ENCODE results near the gene FEN1. TPM values are rescaled to one million over a fixed set of nuclear protein-coding genes. Genes with fewer than 3 reads are reported as not detected.

The FEN1 gene
- total RNA-seq, 1 donor from 2014 or later, result 51.8 TPM

GRCh38 chr11:61774411-61774810, 18.3 kb upstream of the FEN1 start:
- Mint-ChIP-seq H3K27me3 (ENCODE audit: insufficient read depth, low read depth) (no peaks in the 10 kb centered on the region), H3K4me1 (peaks cover 29% of the 10 kb centered on the region), H3K4me3 (no peak overlapping the region), H3K9me3 (no peaks in the 10 kb centered on the region), H3K27ac (peak overlapping the region; percentile 90), H3K36me3 (peaks cover 5% of the 10 kb centered on the region)
- H3K4me1 ChIP-seq, result peaks cover 5% of the 10 kb centered on the region
- no peak overlapping the region for H3K9ac ChIP-seq
- H3K79me2 ChIP-seq (ENCODE audit: low read depth), result no peaks in the 10 kb centered on the region
- TF ChIP-seq EZH2phosphoT487 (IDR thresholded peaks at IDR 0.05) (no peak), EZH2 (IDR thresholded peaks at IDR 0.05) (no peak)
- TF ChIP-seq, protein P1, sequence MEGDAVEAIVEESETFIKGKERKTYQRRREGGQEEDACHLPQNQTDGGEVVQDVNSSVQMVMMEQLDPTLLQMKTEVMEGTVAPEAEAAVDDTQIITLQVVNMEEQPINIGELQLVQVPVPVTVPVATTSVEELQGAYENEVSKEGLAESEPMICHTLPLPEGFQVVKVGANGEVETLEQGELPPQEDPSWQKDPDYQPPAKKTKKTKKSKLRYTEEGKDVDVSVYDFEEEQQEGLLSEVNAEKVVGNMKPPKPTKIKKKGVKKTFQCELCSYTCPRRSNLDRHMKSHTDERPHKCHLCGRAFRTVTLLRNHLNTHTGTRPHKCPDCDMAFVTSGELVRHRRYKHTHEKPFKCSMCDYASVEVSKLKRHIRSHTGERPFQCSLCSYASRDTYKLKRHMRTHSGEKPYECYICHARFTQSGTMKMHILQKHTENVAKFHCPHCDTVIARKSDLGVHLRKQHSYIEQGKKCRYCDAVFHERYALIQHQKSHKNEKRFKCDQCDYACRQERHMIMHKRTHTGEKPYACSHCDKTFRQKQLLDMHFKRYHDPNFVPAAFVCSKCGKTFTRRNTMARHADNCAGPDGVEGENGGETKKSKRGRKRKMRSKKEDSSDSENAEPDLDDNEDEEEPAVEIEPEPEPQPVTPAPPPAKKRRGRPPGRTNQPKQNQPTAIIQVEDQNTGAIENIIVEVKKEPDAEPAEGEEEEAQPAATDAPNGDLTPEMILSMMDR (IDR thresholded peaks at IDR 0.05), result no peak
- no peaks in the 10 kb centered on the region for H3K36me3 ChIP-seq
- DNase-seq (ENCODE audit: low spot score), result no peak
- H3K4me2 ChIP-seq, result no peak overlapping the region
- no peaks in the 10 kb centered on the region for H4K20me1 ChIP-seq (ENCODE audit: low read depth)
- no peak overlapping the region for H2AFZ ChIP-seq (replicated peaks)
- no peaks in the 10 kb centered on the region for H3K9me3 ChIP-seq (ENCODE audit: low read depth)
- no peaks in the 10 kb centered on the region for H3F3A ChIP-seq (ENCODE audit: low read depth)
- no peak overlapping the region for H3K27ac ChIP-seq
- no peak overlapping the region for H3K4me3 ChIP-seq
- no peaks in the 10 kb centered on the region for H3K27me3 ChIP-seq

DNA sequence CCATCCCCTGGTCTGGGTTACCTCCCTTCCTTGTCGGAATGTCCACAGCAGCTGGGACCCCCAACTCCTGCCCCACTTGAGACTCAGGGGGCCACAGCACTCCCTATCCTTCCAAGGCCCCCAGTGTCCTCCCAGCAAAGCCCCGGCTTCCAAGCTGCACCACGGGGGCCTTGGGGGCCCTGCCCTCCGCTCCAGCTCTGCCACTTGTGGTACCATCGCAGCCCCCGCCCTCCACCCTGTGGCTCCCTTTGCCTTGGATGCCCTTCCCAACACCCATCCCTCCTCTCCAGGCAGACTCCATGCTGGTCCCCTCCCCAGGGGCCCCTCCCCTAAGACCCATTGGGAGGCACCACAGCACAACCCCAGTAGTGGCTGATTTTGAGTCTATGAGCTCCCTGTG, 17.6 kb upstream of the FEN1 start:
- Mint-ChIP-seq H3K36me3 (peaks cover 5% of the 10 kb centered on the region), H3K9me3 (no peaks in the 10 kb centered on the region), H3K4me3 (no peak overlapping the region), H3K27me3 (ENCODE audit: insufficient read depth, low read depth) (no peaks in the 10 kb centered on the region), H3K4me1 (peaks cover 29% of the 10 kb centered on the region), H3K27ac (peak overlapping the region; percentile 90)
- DNase-seq (ENCODE audit: low spot score), result no peak
- H3K27ac ChIP-seq, result no peak overlapping the region
- H3K36me3 ChIP-seq, result no peaks in the 10 kb centered on the region
- H3K79me2 ChIP-seq (ENCODE audit: low read depth), result no peaks in the 10 kb centered on the region
- no peak for TF ChIP-seq EZH2 (IDR thresholded peaks at IDR 0.05)
- TF ChIP-seq, protein P1 (IDR thresholded peaks at IDR 0.05), result no peak
- TF ChIP-seq EZH2phosphoT487 (IDR thresholded peaks at IDR 0.05), result no peak
- H3K9me3 ChIP-seq (ENCODE audit: low read depth), result no peaks in the 10 kb centered on the region
- no peak overlapping the region for H2AFZ ChIP-seq (replicated peaks)
- H3K4me1 ChIP-seq, result no peaks in the 10 kb centered on the region
- H3F3A ChIP-seq (ENCODE audit: low read depth), result no peaks in the 10 kb centered on the region
- no peak overlapping the region for H3K4me3 ChIP-seq
- no peak overlapping the region for H3K4me2 ChIP-seq
- H4K20me1 ChIP-seq (ENCODE audit: low read depth), result no peaks in the 10 kb centered on the region
- H3K9ac ChIP-seq, result no peak overlapping the region
- H3K27me3 ChIP-seq, result no peaks in the 10 kb centered on the region

GRCh38 chr11:61775606-61776554, 16.8 kb upstream of the FEN1 start:
- H3K27ac Mint-ChIP-seq, result peak overlapping the region; percentile 76
- no peaks in the 10 kb centered on the region for H3K4me1 ChIP-seq
- DNase-seq (ENCODE audit: low spot score), result no peak
- H4K20me1 ChIP-seq (ENCODE audit: low read depth), result no peaks in the 10 kb centered on the region
- no peak overlapping the region for H3K27ac ChIP-seq
- no peak overlapping the region for H3K4me3 ChIP-seq
- no peaks in the 10 kb centered on the region for H3K36me3 ChIP-seq
- TF ChIP-seq, protein P1 (IDR thresholded peaks at IDR 0.05), result no peak
- TF ChIP-seq EZH2phosphoT487 (IDR thresholded peaks at IDR 0.05) (no peak), EZH2 (IDR thresholded peaks at IDR 0.05) (no peak)
- H3K4me1 Mint-ChIP-seq, result peaks cover 28% of the 10 kb centered on the region
- H3K9ac ChIP-seq, result no peak overlapping the region
- H3K79me2 ChIP-seq (ENCODE audit: low read depth), result no peaks in the 10 kb centered on the region
- no peaks in the 10 kb centered on the region for H3K27me3 ChIP-seq
- no peaks in the 10 kb centered on the region for H3K9me3 ChIP-seq (ENCODE audit: low read depth)
- H3K27me3 Mint-ChIP-seq (ENCODE audit: insufficient read depth, low read depth), result no peaks in the 10 kb centered on the region
- H3K4me3 Mint-ChIP-seq, result no peak overlapping the region
- no peak overlapping the region for H2AFZ ChIP-seq (replicated peaks)
- H3F3A ChIP-seq (ENCODE audit: low read depth), result no peaks in the 10 kb centered on the region
- no peaks in the 10 kb centered on the region for H3K9me3 Mint-ChIP-seq
- H3K36me3 Mint-ChIP-seq, result peaks cover 5% of the 10 kb centered on the region
- no peak overlapping the region for H3K4me2 ChIP-seq

Data from neural progenitor cell (in vitro differentiated cells).